ELR (cell line): Measurements from ENCODE around the gene TBPL1.
"Not testable (repeated sequence)": the region's sequence is repeated elsewhere in the genome, so short reads cannot be mapped to it uniquely, and the experiment has no call there.

Source experiments
- DNase-seq: peaks from one replicate; pipeline ENCODE4 v3.0.0-alpha.2; 2015; ENCODE audit warnings: low read depth

The TBPL1 gene

GRCh38 chr6:133952815-133953633 is at the start of gene TBPL1:
TSS of gene TBPL1 (plus strand) at chr6:133953224. CDS start at chr6:133980126, 26,902 bp downstream.
- DNase-seq, result peak; percentile 97

- DNase-seq, result no peak
These were observed 49.2 kb upstream of the TBPL1 start for GRCh38 chr6:133903855-133904254.

GRCh38 chr6:133906050-133906449 is 47.0 kb upstream of the TBPL1 start:
- no peak for DNase-seq

GRCh38 chr6:133916650-133917151 is 36.3 kb upstream of the TBPL1 start:
- peak; percentile 89 for DNase-seq

- no peak for DNase-seq
These were observed 35.2 kb upstream of the TBPL1 start for GRCh38 chr6:133917781-133918180.

- DNase-seq, result no peak
These were observed 34.7 kb upstream of the TBPL1 start for GRCh38 chr6:133918208-133918930.

- DNase-seq, result no peak
These were observed 33.7 kb upstream of the TBPL1 start for GRCh38 chr6:133919362-133919761.

- peak; percentile 86 for DNase-seq
These were observed 31.7 kb upstream of the TBPL1 start for GRCh38 chr6:133921249-133921859.

- peak; percentile 82 for DNase-seq
These were observed 29.0 kb upstream of the TBPL1 start for GRCh38 chr6:133923938-133924593.

GRCh38 chr6:133931221-133931620 is 21.8 kb upstream of the TBPL1 start:
- not testable (repeated sequence) for DNase-seq

GRCh38 chr6:133936352-133936751 is 16.7 kb upstream of the TBPL1 start:
- not testable (repeated sequence) for DNase-seq

- DNase-seq, result no peak
These were observed 15.1 kb upstream of the TBPL1 start for GRCh38 chr6:133937909-133938308.

- DNase-seq, result no peak
These were observed 14.5 kb upstream of the TBPL1 start for GRCh38 chr6:133938533-133938932.

GRCh38 chr6:133939778-133940667 is 13.0 kb upstream of the TBPL1 start:
- DNase-seq, result no peak

- peak; percentile 55 for DNase-seq
These were observed 7.9 kb upstream of the TBPL1 start for GRCh38 chr6:133945158-133945557.

GRCh38 chr6:133947302-133947900 is 5.6 kb upstream of the TBPL1 start:
- DNase-seq, result no peak

- no peak for DNase-seq
These were observed 4.6 kb upstream of the TBPL1 start for GRCh38 chr6:133948472-133948871.

GRCh38 chr6:133951227-133951626 is 1.8 kb upstream of the TBPL1 start:
- no peak for DNase-seq

GRCh38 chr6:133951881-133952814 is 876 bp upstream of the TBPL1 start:
- DNase-seq, result peak; percentile 88
